HG03571 (cell line): Measurements from ENCODE around the gene MED13L.

Source experiments
- ATAC-seq: cut with Tn5 transposase; IDR thresholded peaks from one replicate; pipeline ENCODE4 v1.9.1; 2021; ENCODE audit not compliant: unreplicated experiment

MED13L gene

DNA sequence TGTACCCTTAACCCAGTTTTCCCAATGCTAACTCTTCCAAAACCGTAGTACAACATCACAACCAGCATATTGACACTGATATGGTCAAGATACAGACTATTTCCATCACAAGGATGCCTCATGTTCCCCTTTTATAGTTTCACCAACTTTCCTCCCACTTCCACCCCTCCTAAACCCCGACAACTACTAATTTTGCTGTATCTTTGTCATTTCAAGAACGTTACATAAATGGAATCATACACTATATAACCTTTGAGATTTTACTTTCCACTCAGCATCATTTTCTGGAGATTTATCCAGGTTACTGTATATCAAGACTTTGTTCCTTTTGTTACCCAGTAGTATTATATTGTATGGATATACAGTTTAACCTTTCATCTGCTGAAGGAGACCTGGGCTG lies 88.9 kb downstream of the MED13L start:
- ATAC-seq = no peak

DNA sequence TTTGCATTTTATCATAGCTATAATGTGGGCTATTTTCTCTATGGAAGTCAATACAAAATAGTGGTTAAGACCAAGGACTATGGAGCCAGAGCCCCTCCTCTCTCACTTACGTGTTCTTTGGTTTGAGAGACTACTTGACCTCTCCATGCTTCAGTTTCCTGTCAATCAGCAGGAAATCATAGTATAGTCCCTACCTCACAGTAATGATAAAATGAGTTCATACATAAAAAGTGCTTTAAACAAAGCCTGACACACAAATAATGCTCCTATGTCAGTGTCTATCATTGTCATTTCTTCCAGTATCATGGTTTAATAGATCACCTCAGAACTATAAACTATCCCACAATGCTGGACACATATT lies 90.4 kb downstream of the MED13L start:
- ATAC-seq = no peak

DNA sequence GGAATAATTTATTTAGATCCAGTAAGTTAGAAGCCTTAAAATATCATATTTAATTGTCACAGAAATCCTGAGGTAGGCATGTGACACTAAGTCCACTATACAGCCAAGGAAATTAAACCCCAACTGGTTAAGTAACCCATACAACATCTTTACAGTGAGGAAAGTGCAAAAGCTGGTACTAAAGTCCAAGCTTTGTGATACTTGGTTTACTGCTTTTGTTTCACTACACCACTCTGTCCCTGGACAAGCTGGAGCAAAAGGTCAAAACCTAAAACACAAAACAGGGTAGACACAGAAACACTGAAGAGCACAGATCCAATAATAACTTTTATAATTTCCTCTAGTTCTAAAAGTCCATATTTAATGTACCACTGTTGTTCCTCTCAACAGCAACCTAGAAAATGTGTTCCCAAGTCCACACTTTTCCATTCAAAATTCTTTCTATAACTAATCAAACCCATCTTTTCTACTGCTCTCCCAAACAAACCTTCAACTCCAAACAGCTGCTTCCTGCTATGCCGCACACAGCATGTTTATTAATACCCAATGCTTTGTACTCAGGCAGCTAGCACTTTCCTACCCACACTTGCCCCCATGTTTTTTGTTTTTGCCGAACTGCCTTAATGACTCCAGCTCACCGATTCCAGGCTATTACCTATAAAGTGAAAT lies 90.9 kb downstream of the MED13L start:
- ATAC-seq = no peak

DNA sequence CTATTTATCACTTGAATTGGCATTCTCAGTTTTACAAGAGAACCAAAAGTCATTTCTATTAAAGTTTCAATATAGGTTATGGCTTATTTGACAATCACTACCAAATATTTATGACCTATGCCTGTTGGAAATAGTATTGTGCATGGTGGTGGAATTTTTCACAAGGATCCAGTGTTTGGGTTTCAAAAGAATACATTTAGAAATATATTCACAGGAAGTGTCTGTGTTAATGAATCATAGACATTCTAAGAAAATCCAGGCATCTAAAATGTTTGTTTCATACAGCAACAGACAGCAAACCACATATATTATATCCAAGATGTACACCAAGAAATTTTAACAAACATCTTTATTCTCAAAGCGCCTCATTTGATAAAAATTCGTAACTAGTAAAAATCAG lies 92.7 kb downstream of the MED13L start:
- ATAC-seq = no peak

DNA sequence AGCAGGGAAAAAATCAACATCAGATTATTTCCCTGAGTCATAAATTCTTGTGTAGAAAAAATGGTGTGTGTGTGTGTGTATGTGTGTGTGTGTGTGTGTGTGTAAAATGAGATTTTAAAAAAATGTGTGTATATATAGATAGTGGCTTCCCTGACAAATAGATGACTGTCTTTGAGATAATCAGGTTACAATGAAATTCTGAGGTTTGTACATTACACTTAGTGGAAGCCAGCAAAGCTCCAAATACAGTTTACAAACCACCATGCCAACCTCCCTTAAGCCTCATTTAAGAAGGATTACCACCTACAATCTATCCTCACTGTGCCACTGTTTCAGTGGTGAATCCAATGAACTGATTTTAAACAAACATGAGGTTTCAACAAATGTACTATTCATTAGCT lies 93.8 kb downstream of the MED13L start:
- ATAC-seq = no peak

DNA sequence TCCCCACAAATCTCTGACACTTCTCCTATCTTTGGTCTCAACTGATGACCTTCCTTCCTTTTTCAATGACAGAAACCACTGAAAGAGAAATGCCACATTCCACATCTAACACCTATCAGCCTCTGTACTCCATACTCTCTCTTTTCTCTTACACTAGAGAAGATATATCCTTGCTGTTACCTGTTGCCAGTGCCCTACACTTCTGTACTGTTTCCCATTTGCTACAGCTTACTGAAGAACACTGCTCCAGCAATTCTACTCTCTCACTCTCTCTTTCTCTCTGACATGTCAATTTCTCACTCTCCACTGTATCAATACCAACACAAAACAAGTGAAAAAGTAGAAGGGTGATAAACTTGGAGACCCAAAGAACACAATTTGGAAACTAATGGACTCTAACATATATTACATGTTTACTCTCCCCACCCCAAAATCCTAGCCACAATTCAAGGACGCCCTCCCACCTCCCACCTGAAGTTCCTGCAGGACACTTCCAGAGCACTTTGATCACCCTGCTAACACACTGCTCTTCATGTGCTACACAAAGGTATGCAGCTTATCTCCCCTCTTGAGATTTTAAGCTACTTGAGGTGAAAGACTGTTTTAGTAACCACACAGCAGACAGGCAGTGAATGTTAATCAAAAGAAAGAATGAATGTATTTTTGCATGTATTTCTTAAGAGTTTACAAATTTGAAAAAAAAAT lies 95.0 kb downstream of the MED13L start:
- ATAC-seq = no peak

DNA sequence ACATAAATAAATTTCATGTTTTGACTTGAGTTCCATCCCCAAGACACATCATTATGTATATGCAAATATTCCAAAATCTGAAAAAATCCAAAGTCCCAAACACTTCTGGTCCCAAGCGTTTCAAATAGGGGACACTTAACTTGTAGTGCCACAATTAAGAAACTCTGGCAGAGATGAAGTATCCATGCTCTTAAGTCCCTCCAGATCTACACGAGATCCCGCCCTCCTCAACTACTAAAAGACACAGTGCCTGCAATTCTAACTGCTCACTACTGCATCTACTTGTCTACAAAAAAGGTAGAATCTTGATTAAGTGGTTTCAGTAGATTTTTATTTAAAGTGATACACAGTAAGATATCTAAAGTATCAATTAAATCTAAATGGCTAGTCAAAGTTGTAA lies 97.0 kb downstream of the MED13L start:
- ATAC-seq = no peak

DNA sequence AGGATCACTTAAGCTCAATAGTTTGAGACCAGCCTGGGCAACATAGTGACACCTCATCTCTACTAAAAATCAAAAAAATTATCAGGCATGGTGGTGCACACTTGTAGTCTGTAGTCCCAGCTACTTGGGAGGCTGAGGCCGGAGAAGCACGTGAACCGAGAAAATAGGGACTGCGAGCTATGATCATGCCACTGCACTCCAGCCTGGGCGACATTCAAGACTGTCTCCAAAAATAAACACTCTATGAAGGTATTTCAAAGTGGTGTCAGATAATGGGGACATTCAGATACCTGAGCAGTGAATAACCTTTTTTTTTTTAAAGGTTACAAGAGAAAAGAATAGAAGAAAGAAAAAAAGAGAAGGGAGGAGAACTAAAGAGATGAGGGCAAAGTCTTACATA lies 98.1 kb downstream of the MED13L start:
- no peak for ATAC-seq

DNA sequence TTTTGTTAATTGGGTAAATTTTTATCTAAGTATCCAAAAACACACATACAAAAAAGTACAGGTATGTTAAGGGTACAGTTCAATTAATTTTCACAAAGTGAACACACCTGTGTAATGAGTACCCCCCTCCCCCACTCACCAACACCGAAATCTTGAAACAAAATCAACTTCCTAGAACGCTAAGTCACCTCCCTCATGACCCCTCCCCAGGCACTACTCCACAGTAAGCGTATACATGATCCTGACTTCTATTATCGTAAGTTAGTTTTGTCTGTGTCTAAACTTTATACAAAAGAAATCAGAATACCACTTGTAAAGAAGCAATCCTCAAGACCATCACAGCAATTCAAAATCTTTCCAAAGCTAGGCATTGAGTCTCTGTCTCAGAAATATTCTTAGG lies 100.5 kb downstream of the MED13L start:
- ATAC-seq = no peak

DNA sequence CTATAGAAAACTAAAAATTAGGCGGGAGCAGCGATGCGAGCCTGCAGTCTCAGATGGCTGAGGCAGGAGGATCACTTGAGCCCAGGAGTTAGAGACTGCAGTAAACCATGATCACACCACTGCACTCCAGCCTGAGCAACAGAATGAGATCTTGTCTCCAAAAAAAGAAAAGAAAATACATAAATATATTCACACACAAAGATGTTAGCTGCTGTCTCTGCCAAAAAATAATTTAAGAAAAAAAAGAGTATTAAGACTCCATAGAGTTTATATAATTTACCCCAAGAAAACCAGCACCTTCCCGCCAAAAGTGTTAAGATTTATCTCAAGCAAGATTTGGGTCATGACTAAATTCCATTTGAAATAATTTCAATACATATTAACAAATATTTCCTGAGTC lies 102.6 kb downstream of the MED13L start:
- no peak for ATAC-seq

DNA sequence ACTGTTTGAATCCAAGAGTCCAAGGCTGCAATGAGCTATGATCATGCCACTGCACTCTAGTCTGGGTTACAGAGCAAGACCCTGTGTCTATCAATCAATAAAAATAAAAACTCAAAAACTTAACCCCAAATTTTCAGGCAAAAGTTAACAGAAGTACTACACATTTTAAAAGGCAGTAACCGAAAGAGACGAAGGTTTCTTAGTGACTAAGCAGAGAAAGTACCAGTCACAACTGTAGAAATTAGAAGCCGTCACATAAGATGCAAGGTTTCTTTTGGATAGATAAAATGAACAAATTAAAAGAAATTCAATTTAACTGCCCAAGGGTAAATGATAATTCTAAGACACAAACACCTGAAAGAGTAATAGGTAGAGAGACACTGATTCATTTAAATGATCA lies 103.5 kb downstream of the MED13L start:
- ATAC-seq = no peak

DNA sequence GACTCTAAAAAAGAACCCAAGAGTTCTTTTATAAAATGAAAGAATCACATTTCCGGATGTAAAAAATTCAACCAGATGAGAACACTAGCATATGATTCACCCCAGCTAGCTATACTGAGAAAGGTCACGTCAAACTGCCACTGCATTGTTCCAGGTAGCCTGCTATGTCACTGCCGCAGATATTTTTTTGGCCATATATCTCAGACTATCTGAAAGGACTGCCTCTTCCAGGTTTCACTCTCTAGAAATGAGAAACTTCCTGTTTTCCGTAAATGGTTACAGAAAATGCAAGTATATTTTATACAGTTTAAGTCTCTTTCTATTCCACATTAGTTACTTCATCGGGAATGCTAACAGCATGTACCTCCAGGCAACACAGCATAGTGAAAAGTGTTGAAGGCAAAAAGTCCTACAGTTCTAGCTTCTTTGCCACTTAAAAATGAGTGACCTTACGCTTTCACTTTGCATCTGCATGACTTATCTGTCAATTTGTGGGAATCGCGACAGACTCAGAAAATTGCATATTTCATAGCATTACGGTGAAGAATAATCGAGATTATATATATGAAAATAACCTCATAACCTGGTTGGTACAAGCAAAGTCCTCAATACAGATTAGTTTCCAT lies 105.2 kb downstream of the MED13L start:
- ATAC-seq = no peak

DNA sequence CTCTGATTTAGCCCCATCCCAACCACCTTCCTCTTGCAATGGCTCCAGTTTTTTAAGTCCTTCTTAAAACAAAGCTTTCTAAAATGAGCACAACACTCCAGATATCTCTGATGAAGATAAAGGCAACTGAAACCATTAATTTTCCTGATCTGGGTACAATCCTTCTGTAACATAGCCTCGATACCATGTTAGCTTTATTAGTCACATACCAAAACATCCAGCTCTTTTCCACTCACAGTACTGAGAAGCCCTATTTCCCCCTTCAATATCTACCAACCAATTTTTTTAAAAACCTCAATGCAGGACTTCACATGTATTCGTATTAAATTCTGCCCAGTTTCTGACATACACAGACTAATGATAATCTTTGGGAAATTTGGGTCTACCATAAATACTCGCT lies 105.9 kb downstream of the MED13L start:
- ATAC-seq = no peak

DNA sequence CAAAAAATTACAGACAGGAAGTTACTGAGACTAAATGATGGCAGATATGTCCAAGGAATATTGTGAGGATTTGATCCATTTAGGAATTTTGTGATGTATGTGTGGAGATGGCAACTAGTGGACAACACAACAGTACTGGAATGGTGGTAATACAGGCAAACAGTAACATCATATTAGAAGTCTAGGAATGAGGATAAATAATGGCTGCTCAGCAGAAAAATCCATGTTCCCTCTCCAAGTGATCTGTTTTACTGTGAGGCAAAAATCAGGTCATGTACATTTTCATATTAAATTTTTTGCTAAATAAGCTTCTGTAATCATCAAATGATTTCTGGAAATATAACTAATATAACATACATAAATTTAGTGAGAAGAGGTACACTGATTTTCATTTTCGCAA lies 108.4 kb downstream of the MED13L start:
- ATAC-seq = no peak

DNA sequence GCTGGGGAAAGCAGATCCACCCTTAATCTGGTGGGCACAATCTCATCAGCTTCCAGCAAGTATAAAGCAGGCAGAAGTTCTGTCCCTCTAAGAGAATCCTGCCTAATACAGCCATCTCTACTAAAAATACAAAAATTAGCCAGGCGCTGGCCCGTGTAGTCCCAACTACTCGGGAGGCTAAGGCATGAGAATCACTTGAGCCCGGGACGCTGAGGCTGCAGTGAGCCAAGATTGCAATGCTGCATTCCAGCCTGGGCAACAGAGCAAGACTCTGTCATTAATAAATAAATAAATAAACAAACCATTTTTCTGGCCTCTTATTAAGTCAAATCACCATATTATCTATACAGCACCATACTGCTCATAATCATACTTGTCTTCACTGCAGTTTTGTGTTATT lies 111.2 kb downstream of the MED13L start:
- ATAC-seq = no peak

DNA sequence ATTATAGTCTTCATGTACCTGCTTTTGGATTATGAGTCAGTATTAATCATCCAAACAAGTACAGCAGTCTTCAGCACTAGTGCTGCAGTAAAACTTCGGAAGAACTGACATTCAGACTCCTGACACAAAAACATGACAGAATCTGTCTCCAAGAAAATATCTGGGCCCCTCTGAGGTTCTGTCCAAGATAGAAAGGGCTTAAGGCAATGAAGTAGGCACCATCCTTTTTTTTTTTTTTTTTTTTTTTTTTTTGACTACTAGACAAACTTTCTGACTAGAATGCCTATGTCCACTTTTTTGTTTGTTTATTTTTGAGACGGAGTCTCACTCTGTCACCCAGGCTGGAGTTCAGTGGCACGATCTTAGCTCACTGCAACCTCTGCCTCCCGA lies 112.5 kb downstream of the MED13L start:
- ATAC-seq = no peak

DNA sequence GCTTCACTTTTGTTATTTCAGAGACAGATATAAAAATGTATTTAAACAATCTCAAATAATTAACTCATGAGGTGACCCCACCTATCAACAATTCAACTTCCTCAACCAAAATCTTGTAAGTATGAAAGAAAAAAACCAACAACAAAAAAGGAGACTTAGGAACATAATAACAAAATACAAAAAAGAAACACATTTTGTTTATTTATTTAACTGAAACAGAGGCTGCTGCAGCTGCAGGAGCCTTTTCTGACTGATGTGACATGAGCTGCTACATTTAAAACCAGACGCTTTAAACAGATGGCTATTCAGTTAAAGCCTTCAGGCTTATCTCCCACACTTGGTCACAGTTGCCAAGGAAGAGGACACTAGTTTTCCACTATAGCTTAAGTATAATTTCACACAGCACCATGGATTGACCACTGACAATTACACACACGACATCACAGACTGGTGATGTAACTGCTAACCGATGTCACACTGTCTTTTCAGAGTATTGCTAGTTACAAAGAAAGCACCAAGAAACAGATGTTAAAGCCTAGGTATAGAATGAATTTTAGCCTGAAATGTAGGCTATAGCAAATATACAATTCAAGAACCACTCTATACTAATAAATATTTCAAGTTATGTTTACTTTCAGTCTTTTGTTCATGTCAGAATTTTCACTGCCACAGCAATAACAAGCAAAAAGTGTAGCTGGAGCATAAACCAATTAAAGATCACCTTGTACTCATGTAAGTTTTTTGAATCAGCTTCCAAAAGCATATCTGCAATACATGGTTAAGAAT lies 113.0 kb downstream of the MED13L start:
- no peak for ATAC-seq

DNA sequence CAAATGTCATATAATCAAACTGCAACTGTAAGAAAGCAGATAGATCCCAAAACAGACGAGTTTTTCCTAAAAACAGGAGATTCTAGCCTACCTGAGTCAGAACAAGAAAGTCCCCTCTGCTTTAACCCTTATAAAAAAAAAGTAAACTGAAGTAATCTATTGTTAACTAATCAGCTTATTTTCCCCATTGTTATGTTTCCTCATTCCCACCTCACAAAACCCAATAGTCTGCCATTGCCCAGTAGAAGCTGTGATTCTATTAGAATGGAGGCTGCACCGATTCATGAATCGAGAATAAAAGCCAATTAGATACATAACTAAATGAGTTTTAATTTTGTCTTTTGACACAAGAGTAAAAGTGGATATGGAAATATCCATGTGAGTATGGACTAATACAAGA lies 115.4 kb downstream of the MED13L start:
- no peak for ATAC-seq

DNA sequence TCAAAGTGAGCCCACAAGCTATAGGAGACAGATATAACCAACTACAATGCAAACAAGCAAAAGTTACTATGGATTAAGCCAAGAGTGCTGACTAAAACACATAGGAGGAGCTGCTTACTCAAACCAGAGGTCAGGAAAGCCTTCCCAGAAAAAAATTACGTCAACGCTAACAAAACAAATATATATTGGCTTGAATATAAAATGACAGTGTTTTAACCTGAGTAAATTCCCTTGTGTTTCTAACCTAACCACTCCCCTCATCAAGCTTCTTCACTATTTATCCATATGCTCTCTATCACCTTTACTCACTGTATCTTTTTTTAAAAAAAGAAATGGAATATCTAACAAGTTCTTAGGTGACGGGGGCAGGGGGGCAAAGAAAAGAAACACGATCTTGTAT lies 115.9 kb downstream of the MED13L start:
- ATAC-seq = no peak

DNA sequence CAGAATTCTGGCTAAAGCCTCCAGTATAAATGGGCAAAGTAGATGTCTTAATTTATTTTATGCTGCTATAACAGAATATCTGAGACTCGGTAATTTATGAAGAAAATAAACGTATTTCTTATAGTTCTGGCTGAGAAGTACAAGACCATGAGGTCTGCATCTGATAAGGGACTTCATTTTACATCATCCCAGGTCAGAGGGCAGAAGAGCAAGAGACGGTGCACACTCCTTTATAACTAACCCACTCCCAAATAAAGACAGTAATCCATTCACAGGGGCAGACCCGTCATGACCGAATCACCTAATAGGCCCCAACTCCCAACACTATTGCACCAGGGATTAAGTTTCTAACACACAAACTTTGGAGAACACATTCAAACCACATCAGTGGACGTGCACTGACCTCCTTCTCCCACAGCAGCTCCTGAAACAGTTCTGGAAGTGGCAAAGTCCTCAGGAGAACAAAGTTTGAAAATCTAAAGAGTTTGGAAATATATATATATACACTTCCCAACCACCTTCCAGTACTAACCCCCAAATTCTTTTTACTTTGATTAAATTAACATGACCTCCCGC lies 116.5 kb downstream of the MED13L start:
- ATAC-seq = no peak

DNA sequence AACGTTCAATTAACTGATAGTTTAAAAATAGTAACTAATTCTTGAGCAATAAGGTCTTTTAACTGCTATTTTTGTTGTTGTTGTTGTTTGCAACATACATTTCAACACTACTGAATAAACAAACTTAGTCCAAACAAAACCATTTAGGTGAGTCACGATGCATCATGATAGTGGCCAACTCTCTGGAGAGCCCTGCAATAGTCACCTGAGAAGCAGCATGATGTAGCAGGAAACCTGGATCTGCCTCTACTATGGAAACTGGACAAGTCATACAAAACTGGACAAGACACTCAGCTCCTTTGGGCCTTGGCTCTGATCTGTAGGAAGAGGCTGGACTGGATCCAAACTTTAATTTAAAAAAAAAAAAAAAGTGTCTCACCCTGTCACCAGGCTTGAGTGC lies 117.3 kb downstream of the MED13L start:
- ATAC-seq = no peak
